Endothelial cell of umbilical vein (primary cell): Measurements from ENCODE around the gene FGF22. TPM values are rescaled to one million over a fixed set of nuclear protein-coding genes. Genes with fewer than 3 reads are reported as not detected.

Source experiments
- BruUV-seq: library from RNA; stranded (reverse); fragments of 400-500 nt; replicated peaks from 2 replicates; lab custom pipeline; 2021; lab: Mats Ljungman, UMichigan
- CTCF ChIA-PET: fragments of 300-600, 350-600 bp; sonication (Branson Sonifier 250); formaldehyde crosslinking; loops from one replicate; lab custom pipeline; 2021; ENCODE audit warnings: antibody characterized with exemption, inconsistent platforms; lab: Charles Lee
- POLR2A ChIA-PET: fragments of 300-600, 350-600 bp; sonication (Branson Sonifier 250); formaldehyde crosslinking; loops from one replicate; lab custom pipeline; 2021; ENCODE audit warnings: antibody characterized with exemption, inconsistent platforms; lab: Charles Lee
- DNase-seq: peaks from one replicate; pipeline ENCODE4 v3.0.0-alpha.2; 2011; ENCODE audit warnings: low read depth, low spot score
- FAIRE-seq: peaks from 2 replicates; lab custom pipeline; 2011; peaks lifted over from hg19 to GRCh38; lab: Jason Lieb, UNC
- H2AFZ ChIP-seq: 2 replicates; pipeline ENCODE4 v1.6.0; 2012; ENCODE audit warnings: low read depth, low read length, control low read depth, inconsistent platforms
- H3K27ac ChIP-seq: 2 replicates; pipeline ENCODE4 v1.5.1; 2011; ENCODE audit warnings: low read depth, mild to moderate bottlenecking, control low read depth, low read length, moderate library complexity; ENCODE audit not compliant: insufficient read depth
- H3K27me3 ChIP-seq, 2 experiments: 2 replicates each; pipeline versions ENCODE4 v1.6.0 to v1.6.1; 2011; ENCODE audit warnings: low read length in 2 of 2, mixed read lengths in 1 of 2; ENCODE audit not compliant: control insufficient read depth in 2 of 2, insufficient read depth in 2 of 2
- H3K36me3 ChIP-seq, 2 experiments: 2 replicates in 1 of 2; 3 replicates in 1 of 2; pipeline ENCODE4 v1.5.1; 2011; ENCODE audit warnings: low read length in 2 of 2, mild to moderate bottlenecking in 1 of 2, moderate library complexity in 1 of 2; ENCODE audit not compliant: control insufficient read depth in 2 of 2, insufficient read depth in 2 of 2; ENCODE audit errors: extremely low read depth in 1 of 2
- H3K4me1 ChIP-seq: 3 replicates; pipeline ENCODE4 v1.5.1; 2011; ENCODE audit warnings: mild to moderate bottlenecking, low read length; ENCODE audit not compliant: control insufficient read depth, insufficient read depth; ENCODE audit errors: extremely low read depth
- H3K4me2 ChIP-seq: 2 replicates; pipeline ENCODE4 v1.6.1; 2011; ENCODE audit warnings: low read length, control low read depth, mixed read lengths; ENCODE audit not compliant: insufficient read depth
- H3K4me3 ChIP-seq, 3 experiments: fragments of 200-600 bp in 1 of 3; sonication (generic), shearing (Covaris generic) in 1 of 3; replicated peaks in 1 of 3; 2 replicates each; pipeline ENCODE4 v1.5.1; 2011 to 2016; ENCODE audit warnings: control low read depth in 3 of 3, low read length in 3 of 3, mild to moderate bottlenecking in 2 of 3, inconsistent platforms in 1 of 3, low read depth in 1 of 3, moderate library complexity in 1 of 3; ENCODE audit not compliant: insufficient read depth in 1 of 3
- H3K79me2 ChIP-seq: 2 replicates; pipeline ENCODE4 v1.6.0; 2012; ENCODE audit warnings: low read length, inconsistent platforms; ENCODE audit not compliant: control insufficient read depth, insufficient read depth
- H3K9ac ChIP-seq: replicated peaks from 2 replicates; pipeline ENCODE3; 2011; ENCODE audit warnings: low read length, control low read depth; ENCODE audit not compliant: insufficient read depth; ENCODE audit errors: extremely low read depth
- H3K9me1 ChIP-seq: replicated peaks from 3 replicates; pipeline ENCODE4 v1.6.0; 2011; ENCODE audit warnings: mild to moderate bottlenecking, low read length; ENCODE audit not compliant: control insufficient read depth, insufficient read depth; ENCODE audit errors: extremely low read depth
- H3K9me3 ChIP-seq: replicated peaks from 2 replicates; pipeline ENCODE4 v1.5.1; 2012; ENCODE audit warnings: low read length, inconsistent platforms; ENCODE audit not compliant: control insufficient read depth, insufficient read depth
- H4K20me1 ChIP-seq: replicated peaks from 2 replicates; pipeline ENCODE3; 2011; ENCODE audit warnings: mild to moderate bottlenecking, low read length; ENCODE audit not compliant: control insufficient read depth, insufficient read depth; ENCODE audit errors: extremely low read depth
- EZH2 ChIP-seq: IDR thresholded peaks from 2 replicates; pipeline ENCODE4 v1.6.1; 2012; ENCODE audit warnings: borderline replicate concordance, low read depth, mild to moderate bottlenecking, moderate library complexity, low read length, inconsistent platforms; ENCODE audit not compliant: severe bottlenecking
- FOS ChIP-seq: IDR thresholded peaks from 2 replicates; pipeline ENCODE4 v1.6.1; 2011; ENCODE audit warnings: mild to moderate bottlenecking, low read length, moderate library complexity, borderline replicate concordance; ENCODE audit not compliant: insufficient read depth
- GATA2 ChIP-seq: IDR thresholded peaks from 2 replicates; pipeline ENCODE4 v1.7.0; 2011; ENCODE audit warnings: low read depth, mild to moderate bottlenecking, moderate library complexity, mixed read lengths, low read length; ENCODE audit not compliant: insufficient read length, insufficient read depth
- JUN ChIP-seq: IDR thresholded peaks from 2 replicates; pipeline ENCODE4 v1.6.1; 2011; ENCODE audit warnings: borderline replicate concordance, low read depth; ENCODE audit not compliant: insufficient read length, insufficient read depth
- MYC ChIP-seq: IDR thresholded peaks from one replicate; pipeline ENCODE4 v1.6.1; 2011; ENCODE audit warnings: mild to moderate bottlenecking, low read depth, low read length
- POLR2A ChIP-seq: IDR thresholded peaks from 2 replicates; pipeline ENCODE4 v1.6.1; 2012; ENCODE audit warnings: low read depth, mild to moderate bottlenecking, control low read depth, low read length
- POLR2AphosphoS5 ChIP-seq: IDR thresholded peaks from 2 replicates; pipeline ENCODE4 v1.6.1; 2012; ENCODE audit warnings: low read depth, mild to moderate bottlenecking, control low read depth, low read length, moderate library complexity; ENCODE audit not compliant: insufficient read depth
- dilution Hi-C: fragments of 300-500 bp; cut with MboI; formaldehyde crosslinking; loops from one replicate; pipeline ENCODE4 v1.15.0; 2019; ENCODE audit warnings: low sequenced_read_pairs; ENCODE audit not compliant: extremely low pct_ligation_motif_present
- intact Hi-C: fragments of 100-400 bp; cut with micrococcal nuclease; formaldehyde crosslinking; loops from one replicate; pipeline ENCODE4 v1.10.0; 2022
- polyA plus RNA-seq, 4 experiments: library from polyadenylated mRNA; depleted of rRNA in 3 of 4; stranded (reverse) in 3 of 4; unstranded in 1 of 4; fragments of >200 nt; gene quantifications; 2 replicates each; pipeline versions ENCODE4 v1.2.1 to v1.2.3, GENCODE V29; 2011 to 2012; ENCODE audit warnings: missing spikeins in 1 of 4
- total RNA-seq: library from RNA; stranded (reverse); gene quantifications from 2 replicates; pipeline ENCODE4 v1.2.3, GENCODE V29; 2021
- TF ChIP-seq, protein P1 (sequence below): IDR thresholded peaks from 2 replicates; pipeline ENCODE4 v1.6.1; 2011; ENCODE audit not compliant: insufficient read depth, insufficient read length
- TF ChIP-seq, protein P2 (sequence below), 2 donors: IDR thresholded peaks; 1 replicate in 1 of 2; 2 replicates in 1 of 2; pipeline ENCODE4 v1.5.1; 2011; ENCODE audit warnings: low read length in 2 of 2, mild to moderate bottlenecking in 2 of 2, moderate library complexity in 2 of 2, control low read depth in 1 of 2, inconsistent platforms in 1 of 2, low read depth in 1 of 2; ENCODE audit not compliant: insufficient read depth in 1 of 2; ENCODE audit errors: extremely low read depth in 1 of 2

FGF22 gene
- total and polyA plus RNA-seq, 2 donors (not counting 3 experiments of a cell fraction or from before 2014, with no cell fraction given) = 0.07 TPM; not detected in 1

DNA sequence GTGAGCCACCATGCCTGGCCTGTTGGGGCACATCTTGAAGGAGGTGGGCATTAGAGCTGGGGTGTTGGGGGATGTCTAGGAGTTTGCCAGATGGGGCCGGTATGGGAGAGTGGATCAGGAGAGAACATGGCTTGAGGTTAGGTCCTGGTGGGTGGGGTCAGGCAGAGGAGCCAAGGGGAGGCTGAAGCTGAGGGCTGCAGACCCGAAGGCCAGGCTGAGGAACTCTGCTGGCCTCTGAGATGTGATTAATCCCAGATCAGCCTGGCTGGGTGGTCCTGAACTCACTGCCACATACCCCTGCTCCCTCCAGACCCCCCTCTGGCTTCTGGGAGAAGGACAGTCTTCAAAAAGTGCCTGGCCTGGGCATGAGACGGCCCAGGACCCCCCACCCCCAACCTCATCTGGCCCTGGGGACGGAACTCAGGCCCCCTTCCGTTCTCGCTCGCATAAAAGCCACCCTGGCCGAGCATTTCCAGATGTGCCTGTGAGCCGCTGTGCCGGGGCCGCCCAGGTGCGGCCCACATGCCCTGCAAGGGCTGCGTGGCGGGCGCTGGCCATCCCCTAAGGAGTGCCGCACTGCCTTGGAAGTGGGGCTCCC lies 39.2 kb downstream of the FGF22 start:
- CTCF ChIA-PET = interaction anchor here (0.9 to 2.5 kb wide), 7 partner anchors 9 to 95 kb away, joined by 3 to 11 read pairs (median 8); no protein-coding TSS in a partner anchor
- POLR2A ChIA-PET = no interaction called here
- no peak overlapping the region for H3K9ac ChIP-seq

More for the DNA sequence above, 39.2 kb downstream of the FGF22 start:
- BruUV-seq = no TSS peak
- no peaks in the 10 kb centered on the region for H3K9me1 ChIP-seq
- H3K36me3 ChIP-seq = no peaks in the 10 kb centered on the region
- no peaks in the 10 kb centered on the region for H4K20me1 ChIP-seq
- peaks cover 16% of the 10 kb centered on the region for H3K4me1 ChIP-seq
- dilution Hi-C loops (no loop called here), intact Hi-C loops (no loop called here)
- no peak for DNase-seq
- H3K4me2 ChIP-seq = no peak overlapping the region
- H3K27me3 ChIP-seq = no peaks in the 10 kb centered on the region
- H3K9me3 ChIP-seq = no peaks in the 10 kb centered on the region
- peaks cover 12% of the 10 kb centered on the region for H3K79me2 ChIP-seq
- no peak overlapping the region for H2AFZ ChIP-seq
- H3K4me3 ChIP-seq = no peak overlapping the region
- no peak for TF ChIP-seq GATA2
- TF ChIP-seq POLR2AphosphoS5 = no peak
- no peak for TF ChIP-seq EZH2
- TF ChIP-seq, protein P1, sequence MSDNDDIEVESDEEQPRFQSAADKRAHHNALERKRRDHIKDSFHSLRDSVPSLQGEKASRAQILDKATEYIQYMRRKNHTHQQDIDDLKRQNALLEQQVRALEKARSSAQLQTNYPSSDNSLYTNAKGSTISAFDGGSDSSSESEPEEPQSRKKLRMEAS = no peak
- no peak for TF ChIP-seq FOS
- no peak for TF ChIP-seq JUN
- TF ChIP-seq, protein P2, sequence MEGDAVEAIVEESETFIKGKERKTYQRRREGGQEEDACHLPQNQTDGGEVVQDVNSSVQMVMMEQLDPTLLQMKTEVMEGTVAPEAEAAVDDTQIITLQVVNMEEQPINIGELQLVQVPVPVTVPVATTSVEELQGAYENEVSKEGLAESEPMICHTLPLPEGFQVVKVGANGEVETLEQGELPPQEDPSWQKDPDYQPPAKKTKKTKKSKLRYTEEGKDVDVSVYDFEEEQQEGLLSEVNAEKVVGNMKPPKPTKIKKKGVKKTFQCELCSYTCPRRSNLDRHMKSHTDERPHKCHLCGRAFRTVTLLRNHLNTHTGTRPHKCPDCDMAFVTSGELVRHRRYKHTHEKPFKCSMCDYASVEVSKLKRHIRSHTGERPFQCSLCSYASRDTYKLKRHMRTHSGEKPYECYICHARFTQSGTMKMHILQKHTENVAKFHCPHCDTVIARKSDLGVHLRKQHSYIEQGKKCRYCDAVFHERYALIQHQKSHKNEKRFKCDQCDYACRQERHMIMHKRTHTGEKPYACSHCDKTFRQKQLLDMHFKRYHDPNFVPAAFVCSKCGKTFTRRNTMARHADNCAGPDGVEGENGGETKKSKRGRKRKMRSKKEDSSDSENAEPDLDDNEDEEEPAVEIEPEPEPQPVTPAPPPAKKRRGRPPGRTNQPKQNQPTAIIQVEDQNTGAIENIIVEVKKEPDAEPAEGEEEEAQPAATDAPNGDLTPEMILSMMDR (IDR thresholded peaks at IDR 0.05; ENCODE audit: extremely low read depth in 1 of 2, insufficient read depth in 1 of 2, low read depth in 1 of 2, low read length in 2 of 2) = no peak
- no peak for TF ChIP-seq MYC
- no peak for TF ChIP-seq POLR2A
- peak overlapping the region; percentile 68 for H3K27ac ChIP-seq
- FAIRE-seq = no peak
